Measurements from ENCODE around the gene EIF5. TPM values are rescaled to one million over a fixed set of nuclear protein-coding genes. Genes with fewer than 3 reads are reported as not detected.

Gene EIF5
- total and polyA plus RNA-seq, 2 of the 4 experiments (the other 2 are of a cell fraction) = 181 to 241 TPM

GRCh38 chr14:103336191-103336590, 2.2 kb downstream of the EIF5 start:
- no peak overlapping the region for H3K56ac ChIP-seq (ENCODE audit: extremely low read depth, insufficient read depth, low read length)
- H2BK5ac ChIP-seq (ENCODE audit: low read depth, low read length, poor library complexity, severe bottlenecking) = no peak overlapping the region
- WGBS, 2 experiments (ENCODE audit: extremely low coverage in 2 of 2, insufficient read length in 1 of 2) = 100% methylated on average over 1 of the region's 14 CpGs; no CpG with 5 or more reads in 1 of the 2 experiments
- H3K4me2 ChIP-seq (ENCODE audit: low read depth, low read length) = no peak overlapping the region; the same call in 1 of the 2 replicates
- no peak overlapping the region for H2AK9ac ChIP-seq (replicated peaks; ENCODE audit: low read depth, low read length, poor library complexity)
- peaks cover 54% of the 10 kb centered on the region for H3K36me3 ChIP-seq (ENCODE audit: control insufficient read depth, insufficient read depth, low read length)
- DNase-seq (no peak), ATAC-seq (ENCODE audit: low read depth) (no peak)
- peaks cover 55% of the 10 kb centered on the region for H4K20me1 ChIP-seq (ENCODE audit: insufficient read depth, low read length)
- no peak overlapping the region for H3K27ac ChIP-seq (ENCODE audit: insufficient read depth, low read length)
- no peak overlapping the region for H2AK5ac ChIP-seq (ENCODE audit: low read depth, low read length)
- H3K18ac ChIP-seq (ENCODE audit: low read depth, low read length) = no peak overlapping the region
- H2AFZ ChIP-seq (replicated peaks; ENCODE audit: low read length, poor library complexity) = no peak overlapping the region
- H3K14ac ChIP-seq (replicated peaks; ENCODE audit: low read depth, low read length) = no peak overlapping the region
- dilution Hi-C loops (cut with HindIII; ENCODE audit: low sequenced_read_pairs, unreplicated experiment) = no loop called here
- no peak overlapping the region for H4K91ac ChIP-seq (ENCODE audit: insufficient read depth, low read depth, low read length)
- no peaks in the 10 kb centered on the region for H3K9me3 ChIP-seq (ENCODE audit: control insufficient read depth, insufficient read depth, low read length)
- H3K4ac ChIP-seq (ENCODE audit: low read depth, low read length) = no peak overlapping the region
- no peak overlapping the region for H2BK15ac ChIP-seq (ENCODE audit: low read depth, low read length)
- H3K9me1 ChIP-seq (ENCODE audit: insufficient read depth, low read length) = peaks cover 8% of the 10 kb centered on the region
- TF ChIP-seq BHLHE40 (IDR thresholded peaks at IDR 0.05; ENCODE audit: low read depth, low read length) = no peak
- TF ChIP-seq NFE2L2 (IDR thresholded peaks at IDR 0.05; ENCODE audit: low read depth, low read length) = no peak
- no peak for TF ChIP-seq RFX5 (IDR thresholded peaks at IDR 0.05; ENCODE audit: low read depth, low read length)
- no peak for TF ChIP-seq CEBPB (IDR thresholded peaks at IDR 0.05; ENCODE audit: low read depth, low read length)
- TF ChIP-seq CHD1 (IDR thresholded peaks at IDR 0.05; ENCODE audit: low read depth, low read length) = no peak
- no peak for TF ChIP-seq CTCF (conservative IDR thresholded peaks at IDR 0.05; ENCODE audit: low read depth, low read length)
- intact Hi-C loops (cut with micrococcal nuclease) = no loop called here
- no peak overlapping the region for H3K9ac ChIP-seq (ENCODE audit: low read depth, low read length)
- H3K4me3 ChIP-seq (ENCODE audit: insufficient read depth, low read depth, low read length) = no peak overlapping the region
- ChIA-PET POLR2A (ENCODE audit: unreplicated experiment) (interaction anchor here (0.7 kb wide), 1 partner anchor 66 kb away, joined by 6 read pairs; no protein-coding TSS in a partner anchor), CTCF (interaction anchor here (0.6 to 1.6 kb wide), 2 partner anchors 54 to 142 kb away, joined by 3 read pairs; no protein-coding TSS in a partner anchor)
- no peak overlapping the region for H2BK20ac ChIP-seq (ENCODE audit: low read depth, low read length)
- no peak overlapping the region for H4K8ac ChIP-seq (ENCODE audit: low read depth in 2 of 2, low read length in 2 of 2)
- BruUV-seq (replicated peaks) = no TSS peak
- no peak overlapping the region for H4K5ac ChIP-seq (ENCODE audit: low read depth, low read length)
- H3K23ac ChIP-seq (ENCODE audit: low read depth, low read length) = 0 out of 2 replicates have a peak overlapping the region, but pooled peaks have one; percentile 96
- H3K27me3 ChIP-seq (ENCODE audit: control insufficient read depth, insufficient read depth, low read length) = no peaks in the 10 kb centered on the region
- peaks cover 47 to 80% of the 10 kb centered on the region in 2 experiments for H3K79me1 ChIP-seq (ENCODE audit: low read depth in 1 of 2, low read length in 2 of 2)
- no peak overlapping the region for H2BK120ac ChIP-seq (ENCODE audit: low read depth, low read length)
- in situ Hi-C loops (cut with MboI; ENCODE audit: low sequenced_read_pairs) = no loop called here
- peaks cover 3% of the 10 kb centered on the region for H3K4me1 ChIP-seq (ENCODE audit: control insufficient read depth, insufficient read depth, low read length)
